ENCODE results near the gene SORBS1. TPM values are rescaled to one million over a fixed set of nuclear protein-coding genes. Genes with fewer than 3 reads are reported as not detected.

Gene SORBS1
- total and polyA plus RNA-seq, 8 donors = 11.4 to 25.6 (median 16.8) TPM

GRCh38 chr10:95262763-95263518, 298.2 kb downstream of the SORBS1 start:
- Histone ChIP-seq H3K27me3 (no peaks in the 10 kb centered on the region), H3K9me3 (no peaks in the 10 kb centered on the region), H3K4me1 (peaks cover 7 to 27% (median 14%) of the 10 kb centered on the region in 3 donors), H3K27ac (no peak overlapping the region), H3K4me3 (no peak overlapping the region), H3K36me3 (peaks cover 0 to 17% (median 3%) of the 10 kb centered on the region in 3 donors)
- no peak for ATAC-seq
- no peak for DNase-seq
- no peak for FAIRE-seq
- TF ChIP-seq CTCF (IDR thresholded peaks at IDR 0.05) = no peak
- WGBS, 2 donors = 77 to 82% methylated on average over 5 of the region's 5 CpGs
- intact Hi-C loops (cut with DNase I) = no loop called here

- intact Hi-C loops (cut with DNase I) = no loop called here
- no peak for TF ChIP-seq CTCF (IDR thresholded peaks at IDR 0.05)
- FAIRE-seq (no peak), ATAC-seq (no peak), DNase-seq (no peak)
- Histone ChIP-seq H3K27ac (no peak overlapping the region), H3K36me3 (peaks cover 0 to 24% (median 3%) of the 10 kb centered on the region in 3 donors), H3K4me3 (no peak overlapping the region), H3K4me1 (peaks cover 7 to 17% (median 8%) of the 10 kb centered on the region in 3 donors), H3K9me3 (no peaks in the 10 kb centered on the region), H3K27me3 (no peaks in the 10 kb centered on the region)
- 94 to 100% methylated on average over 3 of the region's 3 CpGs for WGBS, 2 donors
Measured at GRCh38 chr10:95261926-95262325, 299.2 kb downstream of the SORBS1 start.

Other genes starting within 250 kb of the SORBS1 start
- gene ALDH18A1, start 95.3 kb upstream of the SORBS1 start, total RNA-seq = 10 to 100 TPM; 43.3 to 68.4 (median 54.9) TPM
- 10 to 100 TPM; 22.0 to 25.5 TPM for gene ALDH18A1, start 95.3 kb upstream of the SORBS1 start, polyA plus RNA-seq
- gene TCTN3, start 132.6 kb upstream of the SORBS1 start, total RNA-seq = 10 to 100 TPM in 5 of 6 donors, 1 to 10 TPM in 1; 8.9 to 25.5 (median 16.7) TPM
- 10 to 100 TPM in 1 of 2 donors, 1 to 10 TPM in 1; 8.1 to 16.8 TPM for gene TCTN3, start 132.6 kb upstream of the SORBS1 start, polyA plus RNA-seq
- gene ENTPD1, start 194.8 kb upstream of the SORBS1 start, total RNA-seq = 10 to 100 TPM in 1 of 6 donors, 1 to 10 TPM in 4, under 1 TPM in 1; 0.67 to 10.9 (median 1.6) TPM
- gene ENTPD1, start 194.8 kb upstream of the SORBS1 start, polyA plus RNA-seq = 1 to 10 TPM; 1.8 TPM

Measured in pancreas (tissue), 10 donors.